SHP77 (cell line): ENCODE measurements around the gene PREX1.
A peak's percentile ranks its signal among the peaks of the same experiment; 100 is the strongest.
"Not testable (repeated sequence)": the region's sequence is repeated elsewhere in the genome, so short reads cannot be mapped to it uniquely, and the experiment has no call there.

Experiments used
- DNase-seq, 2 experiments: peaks; one replicate each; lab custom pipeline; 2025; lab: John Stamatoyannopoulos, UW

PREX1 gene, protein sequence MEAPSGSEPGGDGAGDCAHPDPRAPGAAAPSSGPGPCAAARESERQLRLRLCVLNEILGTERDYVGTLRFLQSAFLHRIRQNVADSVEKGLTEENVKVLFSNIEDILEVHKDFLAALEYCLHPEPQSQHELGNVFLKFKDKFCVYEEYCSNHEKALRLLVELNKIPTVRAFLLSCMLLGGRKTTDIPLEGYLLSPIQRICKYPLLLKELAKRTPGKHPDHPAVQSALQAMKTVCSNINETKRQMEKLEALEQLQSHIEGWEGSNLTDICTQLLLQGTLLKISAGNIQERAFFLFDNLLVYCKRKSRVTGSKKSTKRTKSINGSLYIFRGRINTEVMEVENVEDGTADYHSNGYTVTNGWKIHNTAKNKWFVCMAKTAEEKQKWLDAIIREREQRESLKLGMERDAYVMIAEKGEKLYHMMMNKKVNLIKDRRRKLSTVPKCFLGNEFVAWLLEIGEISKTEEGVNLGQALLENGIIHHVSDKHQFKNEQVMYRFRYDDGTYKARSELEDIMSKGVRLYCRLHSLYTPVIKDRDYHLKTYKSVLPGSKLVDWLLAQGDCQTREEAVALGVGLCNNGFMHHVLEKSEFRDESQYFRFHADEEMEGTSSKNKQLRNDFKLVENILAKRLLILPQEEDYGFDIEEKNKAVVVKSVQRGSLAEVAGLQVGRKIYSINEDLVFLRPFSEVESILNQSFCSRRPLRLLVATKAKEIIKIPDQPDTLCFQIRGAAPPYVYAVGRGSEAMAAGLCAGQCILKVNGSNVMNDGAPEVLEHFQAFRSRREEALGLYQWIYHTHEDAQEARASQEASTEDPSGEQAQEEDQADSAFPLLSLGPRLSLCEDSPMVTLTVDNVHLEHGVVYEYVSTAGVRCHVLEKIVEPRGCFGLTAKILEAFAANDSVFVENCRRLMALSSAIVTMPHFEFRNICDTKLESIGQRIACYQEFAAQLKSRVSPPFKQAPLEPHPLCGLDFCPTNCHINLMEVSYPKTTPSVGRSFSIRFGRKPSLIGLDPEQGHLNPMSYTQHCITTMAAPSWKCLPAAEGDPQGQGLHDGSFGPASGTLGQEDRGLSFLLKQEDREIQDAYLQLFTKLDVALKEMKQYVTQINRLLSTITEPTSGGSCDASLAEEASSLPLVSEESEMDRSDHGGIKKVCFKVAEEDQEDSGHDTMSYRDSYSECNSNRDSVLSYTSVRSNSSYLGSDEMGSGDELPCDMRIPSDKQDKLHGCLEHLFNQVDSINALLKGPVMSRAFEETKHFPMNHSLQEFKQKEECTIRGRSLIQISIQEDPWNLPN (N-terminal part only)

DNA sequence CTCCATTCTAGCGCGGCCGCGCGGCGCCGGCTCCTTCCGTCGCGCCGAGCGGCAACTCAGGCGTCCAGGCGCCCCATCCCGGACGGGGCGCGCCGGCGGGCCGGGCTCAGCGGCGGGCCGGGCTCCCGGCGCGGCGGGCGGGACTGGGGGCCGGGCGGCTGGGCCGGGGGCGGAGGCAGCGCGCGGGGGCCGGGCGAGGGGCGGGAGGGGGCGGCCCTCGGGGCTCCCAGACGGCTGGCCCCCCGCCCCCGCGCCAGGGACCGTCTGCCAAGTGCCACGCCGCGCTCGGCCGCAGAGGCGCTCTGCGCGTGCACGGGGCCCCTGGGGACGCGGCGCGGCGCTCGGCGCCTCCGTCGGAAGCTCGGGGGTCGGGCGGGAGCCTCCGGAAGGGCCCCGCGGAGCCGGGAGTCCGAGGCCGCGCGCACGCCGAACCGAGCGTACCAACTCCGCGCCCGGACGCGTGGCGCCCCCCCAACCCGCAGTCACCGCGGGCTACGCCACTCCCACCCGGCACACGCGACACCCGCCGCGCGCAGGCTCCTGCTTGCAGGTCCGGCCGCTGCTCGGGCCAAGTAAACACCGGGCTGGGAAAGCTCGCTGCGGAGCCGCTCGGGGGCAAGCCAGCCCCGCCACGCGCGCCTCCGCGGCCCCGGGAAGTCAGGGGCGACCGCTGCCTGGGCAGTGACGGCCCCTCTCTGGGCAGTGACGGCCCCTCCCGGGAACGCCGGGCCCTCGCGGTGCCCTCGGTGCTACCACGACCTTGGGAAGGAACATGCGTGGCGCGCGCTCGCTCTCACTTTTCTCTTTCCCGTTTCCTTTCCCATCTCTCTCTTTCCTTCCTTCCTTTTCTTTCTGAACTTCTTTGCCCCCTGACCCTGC, at the start of gene PREX1:
Gene PREX1 (minus strand): TSS at position 145 of the 879 bp plus-strand sequence. CDS start 139 bp downstream, at position 6.
- DNase-seq: no peak

DNA sequence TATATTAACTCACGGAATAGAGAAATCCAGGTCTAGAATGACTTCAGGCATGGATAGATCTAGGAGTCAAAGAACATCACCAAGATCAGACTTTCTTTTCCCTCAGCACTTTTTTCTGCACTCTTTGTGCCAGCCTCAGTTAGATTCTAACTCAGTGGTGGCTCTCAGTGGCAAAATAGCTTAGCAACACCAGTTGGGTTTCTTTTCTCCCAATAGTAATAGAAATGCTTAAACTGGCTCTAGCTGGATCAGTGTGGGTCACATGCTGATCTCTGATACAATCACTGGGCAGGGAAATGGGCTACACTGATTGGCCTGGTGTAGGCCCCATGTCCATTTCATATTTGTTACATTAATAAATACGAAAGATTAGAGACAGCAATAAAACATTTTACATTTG, 49.5 kb upstream of the PREX1 start:
- no peak for DNase-seq

DNA sequence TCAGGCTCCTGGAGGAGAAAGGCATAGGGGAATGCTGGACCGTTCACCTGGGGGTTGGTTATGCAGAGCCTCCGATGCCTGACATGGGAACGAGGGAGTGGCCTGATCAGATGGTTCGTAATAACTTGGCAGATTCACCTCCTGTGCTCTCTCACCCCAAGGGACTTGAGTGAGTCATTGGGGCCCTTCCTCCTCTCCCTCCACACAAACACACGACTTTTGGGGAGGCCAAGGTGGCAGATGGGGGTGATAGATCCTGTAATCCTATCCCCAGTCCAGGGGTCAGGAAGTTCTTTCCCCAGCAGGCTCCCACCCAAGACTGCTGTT, 48.1 kb upstream of the PREX1 start:
- DNase-seq: no peak

DNA sequence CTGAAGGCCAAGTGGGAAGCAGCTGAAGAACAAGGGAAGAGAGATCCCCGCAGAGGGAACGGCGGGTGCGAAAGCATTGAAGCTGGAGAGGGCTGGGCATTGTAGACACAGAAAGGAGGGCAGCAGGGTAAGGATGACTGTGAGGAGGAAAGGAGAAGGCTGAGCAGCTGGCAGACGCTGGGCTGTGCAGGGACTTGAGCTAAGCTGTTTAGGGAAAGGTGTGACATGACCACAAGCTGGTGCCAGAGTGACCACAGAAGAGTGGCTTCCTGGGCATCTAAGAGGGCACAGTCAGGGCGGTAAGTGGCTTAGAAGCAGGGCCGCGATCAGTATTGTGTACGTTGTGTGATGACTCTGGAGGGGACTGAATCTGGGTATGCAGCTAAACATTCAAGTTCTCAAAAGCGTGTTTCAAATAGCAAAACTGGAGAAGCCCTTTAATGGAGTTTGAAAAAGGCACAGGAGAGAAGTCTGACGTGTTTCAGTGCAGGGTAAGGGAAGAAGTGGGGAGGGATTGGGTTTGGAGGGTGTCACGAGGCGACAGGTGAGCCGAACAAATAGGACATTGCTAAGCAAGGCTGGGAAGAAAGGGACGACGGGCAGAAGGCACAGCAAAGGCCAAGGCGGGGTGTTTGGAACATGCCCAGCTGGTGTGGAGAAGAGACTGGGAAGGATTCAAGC, 47.6 kb upstream of the PREX1 start:
- no peak for DNase-seq

DNA sequence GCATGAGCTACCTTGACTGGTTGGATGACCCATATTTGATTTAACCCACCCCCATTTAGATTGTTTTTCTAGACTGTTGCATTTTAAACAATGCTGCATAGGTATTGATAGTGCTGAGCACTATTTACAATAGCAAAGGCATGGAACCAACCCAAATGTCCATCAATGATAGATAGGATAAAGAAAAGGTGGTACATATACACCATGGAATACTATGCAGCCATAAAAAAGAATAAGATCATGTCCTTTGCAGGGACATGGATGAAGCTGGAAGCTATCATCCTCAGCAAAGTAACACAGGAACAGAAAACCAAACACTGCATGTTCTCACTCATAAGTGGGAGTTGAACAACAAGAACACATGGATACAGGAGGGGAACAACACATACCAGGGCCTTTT, 41.6 kb upstream of the PREX1 start:
- not testable (repeated sequence) for DNase-seq

DNA sequence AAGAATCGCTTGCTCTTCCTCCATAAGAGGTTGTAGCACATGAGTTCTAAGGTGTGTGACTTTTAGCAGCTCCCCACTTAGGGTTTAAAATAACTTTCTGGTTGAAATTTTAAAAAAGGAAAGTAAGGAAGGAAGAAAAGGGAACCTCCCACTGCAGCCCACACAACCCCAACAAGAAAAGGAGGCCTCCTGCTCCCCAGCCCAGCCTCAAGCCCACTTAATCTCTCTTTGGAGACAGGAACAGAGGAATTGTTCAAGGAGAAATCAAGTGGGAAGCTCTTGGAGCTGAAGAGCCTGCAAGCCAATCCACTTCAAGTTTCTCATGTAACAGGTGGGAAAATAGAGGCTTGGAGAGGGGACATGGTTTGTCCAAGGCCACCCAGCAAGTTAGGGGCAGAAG, 39.1 kb upstream of the PREX1 start:
- no peak for DNase-seq

DNA sequence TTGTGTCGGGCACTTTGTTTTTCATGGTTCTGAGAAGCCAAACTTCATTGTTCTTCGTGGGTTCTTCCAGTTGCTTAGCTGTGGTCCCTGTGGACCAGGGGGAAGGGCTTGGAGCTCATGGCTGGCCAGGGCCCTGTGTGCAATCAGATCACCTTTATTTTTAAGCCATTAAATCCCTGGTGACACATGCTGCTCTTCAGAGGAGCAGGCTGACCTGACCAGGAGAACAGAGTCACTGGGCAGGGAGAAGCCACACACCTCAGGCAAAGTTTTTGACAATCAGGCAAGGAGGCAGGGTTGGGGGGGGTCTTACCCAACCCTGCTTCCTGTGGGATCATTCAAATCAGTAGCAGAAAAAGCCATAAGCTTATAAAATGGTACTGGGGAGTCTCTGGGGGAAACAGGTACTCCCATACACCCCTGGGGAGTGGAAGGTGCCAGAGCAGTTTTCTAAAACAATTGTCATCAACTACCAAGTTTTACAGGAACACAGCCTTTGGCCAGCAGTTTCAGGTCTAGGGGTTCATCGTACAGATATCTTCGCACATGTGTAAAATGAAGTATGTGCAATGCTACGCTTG, 37.0 kb upstream of the PREX1 start:
- no peak for DNase-seq

DNA sequence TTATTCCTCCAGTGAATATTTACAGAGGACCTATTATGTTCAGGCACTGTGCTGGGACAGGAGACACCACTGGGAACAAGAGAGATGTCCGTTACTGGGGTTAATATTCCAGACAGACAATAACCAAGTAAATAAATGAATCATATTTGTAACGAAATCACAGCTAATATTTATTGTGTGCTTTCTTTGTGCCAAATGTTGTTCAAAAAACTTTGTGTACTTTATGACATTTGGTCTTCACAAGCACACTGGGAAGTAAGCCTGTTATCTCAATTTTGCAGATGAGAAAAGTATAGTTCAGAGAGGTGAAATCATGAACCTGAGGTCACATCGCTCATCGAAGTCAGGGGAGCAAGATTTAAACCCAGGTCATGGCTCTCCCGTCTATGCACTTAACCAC, 36.5 kb upstream of the PREX1 start:
- DNase-seq: no peak

DNA sequence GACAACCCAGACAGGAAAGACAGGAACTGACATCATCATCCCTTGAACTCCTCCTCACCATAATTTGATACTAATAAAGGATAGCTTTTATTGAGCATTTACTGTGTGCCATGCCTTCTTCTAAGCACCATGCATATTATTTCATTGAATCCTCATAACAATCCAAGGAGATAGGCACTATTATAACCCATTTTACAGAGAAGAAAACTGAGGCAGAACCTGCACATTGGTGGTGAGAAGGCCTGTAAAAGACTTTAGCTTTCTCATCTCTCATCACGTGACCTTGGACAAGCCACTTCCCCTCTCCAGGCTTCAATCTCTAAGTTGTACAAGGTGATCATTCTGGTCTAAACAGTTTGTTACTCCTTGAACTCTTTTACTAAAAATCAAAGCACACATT, 34.5 kb upstream of the PREX1 start:
- DNase-seq: no peak

DNA sequence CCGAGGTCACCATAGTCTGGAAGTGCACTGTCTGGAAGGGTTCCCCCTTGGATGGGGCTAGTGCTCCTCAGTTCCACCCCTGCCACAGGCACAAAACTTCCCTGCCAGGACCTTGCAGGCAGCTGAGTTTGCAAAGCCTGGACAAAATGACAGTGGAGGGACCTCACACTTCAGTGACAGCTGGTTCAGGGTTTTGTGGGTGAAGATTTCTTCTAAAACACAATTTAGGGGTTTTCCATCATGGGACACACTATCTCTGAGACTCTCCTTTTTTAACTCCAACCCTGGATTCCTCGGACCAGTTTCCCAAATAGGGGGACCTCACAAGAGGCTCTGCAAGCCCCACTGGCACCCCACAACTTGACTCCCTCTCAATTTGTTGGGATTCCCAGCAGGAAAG, 33.6 kb upstream of the PREX1 start:
- DNase-seq: no peak

DNA sequence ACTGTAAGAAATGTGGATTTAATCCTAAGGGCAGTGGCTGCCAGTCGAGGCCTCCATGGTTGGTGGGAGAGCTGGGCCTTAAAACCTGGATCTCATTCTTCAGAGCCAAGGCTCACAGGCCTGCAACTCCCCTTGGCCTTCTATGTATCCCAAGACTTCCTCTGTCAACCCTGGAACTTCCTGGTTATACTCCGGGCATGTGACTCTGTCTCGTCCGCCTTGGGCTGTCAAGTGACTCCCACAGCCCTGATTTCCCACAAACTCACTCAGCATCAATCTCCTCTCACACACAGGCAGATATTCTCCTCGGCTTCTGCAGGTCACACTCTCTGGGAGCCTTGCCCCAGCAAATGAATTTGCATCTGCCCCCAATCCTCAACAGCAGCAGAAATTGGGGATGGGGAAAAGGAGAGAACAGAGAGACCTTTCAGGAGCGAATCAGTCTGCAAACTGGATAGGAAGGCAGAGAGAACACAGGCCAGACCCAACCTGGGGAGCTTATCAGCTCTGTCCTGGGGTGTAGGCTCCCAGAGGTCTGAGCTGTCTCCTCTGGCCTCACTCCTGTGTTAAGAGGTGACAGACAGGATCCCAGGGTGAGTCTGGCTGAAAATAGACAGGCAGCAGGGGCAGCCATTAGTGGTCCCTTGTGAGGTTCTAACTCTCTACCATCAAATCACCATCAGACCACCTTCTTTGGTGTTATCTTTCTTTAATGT, 30.4 kb upstream of the PREX1 start:
- DNase-seq: no peak

DNA sequence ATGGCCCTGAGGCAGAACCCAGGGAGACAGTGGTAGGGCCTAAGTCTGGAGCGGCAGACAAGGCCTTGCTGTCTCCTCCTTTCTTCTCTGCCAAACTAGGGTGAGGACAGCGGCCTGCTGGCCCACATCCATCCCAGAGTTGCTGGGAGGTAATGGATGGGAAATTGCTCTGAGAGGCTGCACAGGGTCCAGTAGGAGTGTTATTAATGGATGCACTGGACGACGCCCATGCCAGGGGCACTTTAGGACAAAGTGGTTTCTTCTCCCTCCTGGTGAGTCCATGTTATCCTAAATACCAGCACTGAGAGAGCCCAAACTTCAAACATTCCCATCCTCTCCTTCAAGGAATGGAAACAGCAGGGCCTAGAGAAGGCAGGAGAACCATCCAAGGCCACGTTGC, 28.3 kb upstream of the PREX1 start:
- no peak for DNase-seq

DNA sequence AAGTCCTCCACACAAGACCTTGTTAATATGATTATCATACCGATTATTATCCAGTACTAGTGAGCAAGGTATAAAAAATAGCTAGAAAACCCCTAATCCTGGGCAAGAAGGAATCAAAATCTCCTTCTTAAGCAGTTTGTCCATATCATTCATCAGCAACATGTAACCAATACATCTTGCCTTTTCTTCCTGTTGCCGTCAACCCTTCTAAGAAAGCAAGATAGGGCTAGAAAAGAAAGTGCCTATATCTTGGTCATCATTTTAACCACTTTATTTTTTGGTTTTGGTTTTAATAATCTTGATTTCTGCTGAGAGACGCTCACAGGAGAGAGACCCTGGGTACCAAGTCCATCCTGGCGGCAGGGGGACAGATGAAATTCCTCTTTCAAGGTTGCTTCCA, 27.2 kb upstream of the PREX1 start:
- no peak for DNase-seq

DNA sequence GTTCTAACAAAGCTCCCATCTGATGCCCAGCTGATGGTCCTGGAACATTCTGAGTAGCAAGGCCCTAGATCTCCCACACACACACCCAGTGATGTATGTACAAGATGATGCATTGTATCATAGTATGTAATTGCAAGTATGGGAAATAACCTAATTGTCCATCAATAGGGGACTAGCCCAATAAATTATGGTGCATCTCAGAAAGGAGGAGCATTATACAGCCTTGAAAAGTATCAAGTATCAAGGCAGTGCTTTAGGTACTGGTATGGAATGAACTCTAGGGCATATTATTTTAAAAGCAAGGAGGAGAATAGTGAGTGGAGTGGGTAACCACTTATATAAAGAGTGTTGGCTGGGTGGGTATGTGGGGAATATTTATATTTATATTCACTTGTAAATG, 24.8 kb upstream of the PREX1 start:
- no peak for DNase-seq

DNA sequence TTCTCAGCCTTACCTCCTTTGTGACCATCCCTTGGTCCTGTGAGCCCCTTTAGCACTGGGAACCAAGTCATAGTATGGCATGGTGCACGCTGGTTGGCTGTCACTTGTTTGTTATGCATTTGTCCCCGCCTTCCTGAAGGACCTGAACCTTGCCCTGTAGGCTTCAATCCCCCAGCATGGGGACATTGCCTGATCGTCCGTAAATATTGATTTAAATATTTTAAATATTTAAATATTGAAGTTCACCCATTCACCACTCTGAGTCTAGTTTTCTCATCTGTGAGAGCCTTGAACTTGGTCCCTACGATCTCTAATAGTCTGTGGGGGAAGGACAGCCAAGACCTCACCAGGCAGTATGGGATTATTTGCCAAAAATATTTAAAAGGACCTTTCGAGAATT, 23.8 kb upstream of the PREX1 start:
- DNase-seq: no peak

DNA sequence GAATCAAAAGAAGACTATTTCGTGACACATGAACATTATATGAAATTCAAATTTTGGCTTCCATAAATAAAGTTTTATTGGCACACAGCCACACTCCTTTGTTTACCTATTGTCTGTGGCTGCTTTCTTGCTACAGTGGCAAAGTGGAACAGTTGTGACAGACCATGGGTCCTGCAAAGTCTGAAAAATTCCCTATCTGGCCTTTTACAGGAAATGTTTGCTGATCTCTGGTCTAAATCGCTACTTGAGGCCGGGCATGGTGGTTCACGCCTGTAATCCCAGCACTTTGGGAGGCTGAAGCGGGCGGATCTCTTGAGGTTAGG, 23.1 kb upstream of the PREX1 start:
- peak in 1 of 2 experiments; percentile 17 for DNase-seq

DNA sequence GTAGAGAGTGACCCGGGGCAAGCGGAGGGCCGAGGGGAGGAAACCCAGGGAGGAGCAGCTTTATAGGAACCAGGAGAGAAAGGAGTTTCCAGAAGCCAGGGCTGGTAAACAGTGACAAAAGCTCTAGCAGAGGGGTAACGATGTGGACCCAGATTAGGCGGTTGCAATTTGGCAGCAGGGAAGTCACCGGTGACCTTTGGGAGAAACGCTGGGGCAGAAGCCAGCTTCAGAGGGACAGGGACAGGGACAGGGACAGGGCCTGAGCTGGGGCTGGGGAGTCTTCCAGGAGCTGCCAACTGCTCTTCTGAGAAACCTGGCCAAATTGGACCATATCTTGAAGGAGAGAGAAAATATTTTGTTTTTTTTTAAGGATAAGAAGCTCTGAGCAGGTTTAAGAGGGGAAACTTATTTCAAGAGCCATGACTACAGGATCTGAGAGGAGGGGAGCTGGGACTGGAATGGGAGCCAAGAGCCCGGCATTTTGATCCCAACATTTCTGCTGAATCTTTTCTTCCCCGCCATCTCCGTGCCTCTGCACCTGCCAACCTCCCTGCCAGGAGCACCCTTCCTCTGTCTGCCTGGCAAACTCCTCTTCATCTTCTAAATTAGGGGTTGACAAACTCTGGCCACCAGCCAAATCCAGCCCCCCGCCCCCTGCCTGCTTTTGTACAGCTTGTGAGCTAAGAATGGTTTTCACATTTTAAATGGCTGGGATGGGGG, 22.6 kb upstream of the PREX1 start:
- peak; percentile 14 to 24 for DNase-seq

DNA sequence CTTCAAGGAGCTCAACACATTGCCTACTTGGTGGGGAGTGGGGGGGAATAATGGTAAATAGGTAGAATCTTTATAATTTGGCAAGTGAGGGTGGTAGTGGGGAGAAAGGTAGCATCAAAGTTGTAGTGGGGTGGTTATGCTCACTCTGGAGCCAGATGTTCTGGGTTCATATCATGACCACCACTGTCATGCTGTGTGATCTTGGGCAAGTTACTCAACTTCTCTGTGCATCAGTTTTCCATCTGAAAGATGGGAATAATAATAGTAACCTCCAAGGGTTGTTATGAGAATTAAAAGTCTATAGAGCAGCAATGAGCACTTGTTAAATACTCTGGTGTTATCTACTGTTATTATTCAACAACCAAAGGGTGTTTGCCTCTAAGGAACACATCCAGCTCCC, 22.0 kb upstream of the PREX1 start:
- DNase-seq: no peak

DNA sequence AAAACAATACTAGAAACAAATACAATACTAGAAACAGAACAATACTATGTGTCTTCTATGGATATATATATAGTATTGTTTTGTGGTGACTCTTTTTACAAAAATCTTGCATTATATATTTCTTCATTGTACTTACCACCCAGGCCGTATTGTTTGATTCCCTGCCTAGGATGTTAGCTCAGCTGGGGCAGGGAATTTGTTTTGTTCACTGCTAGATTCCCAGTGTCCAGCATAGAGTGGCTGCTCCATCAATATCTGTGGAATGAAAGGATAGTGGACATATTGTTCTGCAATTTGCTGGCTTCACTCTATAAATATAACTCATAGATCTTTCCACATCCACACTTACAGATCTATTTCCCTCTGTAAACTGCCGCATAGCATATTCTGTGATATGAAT, 21.5 kb upstream of the PREX1 start:
- DNase-seq: no peak
